T-helper 1 cell treated with Interleukin-12 subunit alpha and Interleukin-12 subunit beta and Interleukin-4 antibody, amounts not matched to agents 30 μg/mL and 1 μg/mL, for 36 hours (primary cell): Measurements from ENCODE around the gene ERI3.

Source experiments
- H3K27ac Mint-ChIP-seq: one replicate; pipeline ENCODE4 v1.8.0; 2021; ENCODE audit warnings: mild to moderate bottlenecking, mixed read lengths
- H3K27me3 Mint-ChIP-seq: one replicate; pipeline ENCODE4 v1.8.0; 2021; ENCODE audit warnings: low read depth, mixed read lengths
- H3K36me3 Mint-ChIP-seq: one replicate; pipeline ENCODE4 v1.8.0; 2021; ENCODE audit warnings: low read depth, mixed read lengths
- H3K4me1 Mint-ChIP-seq: one replicate; pipeline ENCODE4 v1.8.0; 2021; ENCODE audit warnings: low read depth, mixed read lengths
- H3K4me3 Mint-ChIP-seq: one replicate; pipeline ENCODE4 v1.8.0; 2021; ENCODE audit warnings: mild to moderate bottlenecking, moderate library complexity, mixed read lengths
- H3K9me3 Mint-ChIP-seq: one replicate; pipeline ENCODE4 v1.8.0; 2021; ENCODE audit warnings: mixed read lengths

The ERI3 gene

DNA sequence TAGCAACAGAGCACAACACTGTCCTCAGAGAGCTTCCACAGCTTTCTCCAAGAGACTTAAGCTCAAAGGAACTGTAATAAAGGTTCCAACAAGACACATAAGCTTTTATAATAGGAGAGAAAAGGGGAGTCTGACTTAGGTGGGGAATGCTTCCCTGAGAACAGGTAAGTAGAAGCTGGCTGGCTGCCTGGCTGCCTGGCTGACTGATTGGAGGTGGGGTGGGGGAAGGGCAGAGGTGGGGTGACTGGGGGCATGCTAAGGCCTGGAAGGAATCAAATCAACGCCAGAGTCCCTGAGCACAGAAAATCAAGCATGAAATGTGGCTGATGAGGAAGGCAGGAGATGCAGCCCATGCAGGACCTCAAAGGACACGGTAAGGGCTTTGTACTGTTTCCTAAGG, 96.0 kb downstream of the ERI3 start:
- no peak overlapping the region for H3K27ac Mint-ChIP-seq
- no peaks in the 10 kb centered on the region for H3K9me3 Mint-ChIP-seq
- no peaks in the 10 kb centered on the region for H3K36me3 Mint-ChIP-seq
- H3K4me3 Mint-ChIP-seq = no peak overlapping the region
- no peaks in the 10 kb centered on the region for H3K27me3 Mint-ChIP-seq
- peaks cover 12% of the 10 kb centered on the region for H3K4me1 Mint-ChIP-seq

DNA sequence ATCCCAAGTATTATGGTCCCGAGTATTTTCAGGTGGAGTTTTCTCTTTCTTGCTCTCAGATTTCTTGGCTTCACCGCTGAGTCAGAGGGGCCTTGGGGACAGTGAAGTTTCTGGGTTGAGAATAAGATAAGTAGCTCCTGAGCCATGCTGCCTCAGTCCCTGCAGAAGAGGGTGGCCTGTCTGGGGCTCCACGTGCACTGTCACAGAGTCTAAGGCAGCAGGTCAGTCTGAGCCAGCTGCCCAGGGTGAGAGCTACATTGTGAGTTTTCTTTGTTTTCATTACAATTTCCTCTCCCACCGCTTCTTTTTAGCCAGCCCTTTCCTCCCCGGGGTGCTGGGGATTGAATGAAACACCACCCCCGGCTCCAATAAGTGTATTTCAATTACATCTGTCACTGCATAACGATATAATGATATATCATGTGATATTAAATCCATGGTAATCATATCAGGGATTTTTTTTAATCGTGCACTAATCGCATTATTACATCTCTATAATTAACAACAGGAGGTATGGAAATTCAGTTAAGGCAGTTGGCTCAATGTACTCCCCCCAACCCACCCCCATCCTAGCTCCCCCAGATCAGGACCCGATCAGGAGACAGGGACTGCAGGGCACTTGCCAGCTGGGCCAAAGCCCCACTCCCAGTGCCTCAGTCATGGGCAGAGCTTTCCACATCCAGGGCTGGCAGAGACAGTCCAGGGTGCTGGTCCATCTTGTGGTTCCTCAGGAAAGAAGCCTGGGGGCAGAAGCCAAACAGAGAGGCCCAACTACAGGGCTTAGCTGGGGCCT, 98.1 kb downstream of the ERI3 start:
- no peak overlapping the region for H3K4me3 Mint-ChIP-seq
- H3K9me3 Mint-ChIP-seq = no peaks in the 10 kb centered on the region
- no peaks in the 10 kb centered on the region for H3K27me3 Mint-ChIP-seq
- no peak overlapping the region for H3K27ac Mint-ChIP-seq
- no peaks in the 10 kb centered on the region for H3K36me3 Mint-ChIP-seq
- peaks cover 6% of the 10 kb centered on the region for H3K4me1 Mint-ChIP-seq

DNA sequence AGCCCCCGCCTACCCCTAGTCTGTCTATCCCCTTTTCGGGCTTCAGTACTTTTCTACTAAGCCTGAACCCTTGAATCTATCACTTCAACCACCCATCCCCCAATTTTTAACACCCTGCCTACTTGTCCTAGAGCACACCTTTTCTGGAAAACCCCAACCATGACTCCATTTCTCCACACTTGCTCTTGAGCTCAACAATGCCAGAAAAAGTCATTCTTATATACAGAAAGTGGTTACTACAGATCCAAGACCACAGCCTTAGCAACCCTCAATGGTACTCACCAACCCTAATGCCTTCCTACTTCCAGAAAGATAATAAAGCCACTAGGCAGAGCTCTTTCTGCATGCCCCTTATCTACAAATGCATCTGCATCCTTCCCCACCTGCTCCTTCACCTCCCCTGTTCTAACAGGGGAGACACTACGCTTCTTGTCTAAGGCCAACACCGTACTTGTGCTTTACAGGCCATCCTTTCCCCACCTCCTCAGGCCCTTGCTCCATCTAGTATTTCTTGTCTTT, 100.6 kb downstream of the ERI3 start:
- Mint-ChIP-seq H3K27me3 (no peaks in the 10 kb centered on the region), H3K4me1 (no peaks in the 10 kb centered on the region), H3K36me3 (no peaks in the 10 kb centered on the region), H3K27ac (no peak overlapping the region), H3K9me3 (no peaks in the 10 kb centered on the region), H3K4me3 (no peak overlapping the region)

DNA sequence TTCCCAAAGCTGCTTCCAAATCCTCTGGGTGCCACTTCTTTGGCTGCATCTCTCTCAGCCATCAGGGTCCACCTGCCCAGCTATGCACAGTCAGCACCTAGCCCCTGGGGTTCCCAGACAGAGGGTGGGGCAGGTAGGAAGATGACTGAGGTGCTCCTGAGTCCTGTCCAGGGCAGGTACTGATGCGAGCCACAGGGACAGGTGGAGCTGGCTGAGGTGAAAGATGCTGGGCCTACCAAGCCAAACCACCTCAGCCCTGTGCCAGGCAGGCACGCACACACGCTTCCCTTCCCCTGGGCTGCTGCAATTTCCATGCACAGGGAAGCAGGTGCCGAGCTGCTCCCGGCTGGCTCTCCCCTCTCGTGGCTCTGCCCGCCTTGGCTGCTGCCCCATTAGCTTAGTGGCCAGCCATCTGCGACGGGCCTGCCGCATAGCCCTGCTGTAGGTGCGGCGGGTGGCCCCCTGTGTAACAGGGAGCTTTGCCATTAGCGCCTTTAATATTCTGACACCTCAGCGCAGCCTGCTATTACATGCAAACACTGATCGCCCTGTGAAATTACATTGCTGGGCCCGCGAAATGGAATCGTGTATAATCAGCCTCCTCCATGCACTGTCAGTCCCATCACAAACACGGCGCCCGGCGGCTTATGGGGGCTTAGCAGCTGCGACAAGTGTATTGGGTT, 102.9 kb downstream of the ERI3 start:
- no peaks in the 10 kb centered on the region for H3K9me3 Mint-ChIP-seq
- no peaks in the 10 kb centered on the region for H3K4me1 Mint-ChIP-seq
- no peaks in the 10 kb centered on the region for H3K36me3 Mint-ChIP-seq
- no peak overlapping the region for H3K4me3 Mint-ChIP-seq
- no peaks in the 10 kb centered on the region for H3K27me3 Mint-ChIP-seq
- H3K27ac Mint-ChIP-seq = no peak overlapping the region

DNA sequence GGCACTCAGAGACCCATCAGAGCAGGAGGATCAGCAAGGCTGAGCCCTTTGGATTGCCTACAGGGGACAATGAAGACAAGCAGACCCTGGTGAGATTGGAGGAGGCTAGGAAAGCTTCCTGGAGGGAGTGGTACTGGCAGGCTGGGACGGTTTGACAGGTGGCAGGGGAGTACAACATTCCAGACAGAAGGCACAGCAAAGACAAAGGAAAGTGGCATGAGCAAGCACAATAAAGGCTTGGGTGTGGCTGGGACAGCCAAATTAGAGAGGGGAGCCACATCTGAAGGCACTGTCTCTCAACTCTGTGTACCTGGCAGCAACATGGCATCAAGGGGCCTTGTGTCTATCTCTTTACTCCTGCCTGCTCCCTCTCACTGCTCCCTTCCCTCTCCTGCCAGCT, 103.6 kb downstream of the ERI3 start:
- no peaks in the 10 kb centered on the region for H3K4me1 Mint-ChIP-seq
- no peak overlapping the region for H3K27ac Mint-ChIP-seq
- no peaks in the 10 kb centered on the region for H3K36me3 Mint-ChIP-seq
- H3K9me3 Mint-ChIP-seq = no peaks in the 10 kb centered on the region
- no peak overlapping the region for H3K4me3 Mint-ChIP-seq
- H3K27me3 Mint-ChIP-seq = no peaks in the 10 kb centered on the region

DNA sequence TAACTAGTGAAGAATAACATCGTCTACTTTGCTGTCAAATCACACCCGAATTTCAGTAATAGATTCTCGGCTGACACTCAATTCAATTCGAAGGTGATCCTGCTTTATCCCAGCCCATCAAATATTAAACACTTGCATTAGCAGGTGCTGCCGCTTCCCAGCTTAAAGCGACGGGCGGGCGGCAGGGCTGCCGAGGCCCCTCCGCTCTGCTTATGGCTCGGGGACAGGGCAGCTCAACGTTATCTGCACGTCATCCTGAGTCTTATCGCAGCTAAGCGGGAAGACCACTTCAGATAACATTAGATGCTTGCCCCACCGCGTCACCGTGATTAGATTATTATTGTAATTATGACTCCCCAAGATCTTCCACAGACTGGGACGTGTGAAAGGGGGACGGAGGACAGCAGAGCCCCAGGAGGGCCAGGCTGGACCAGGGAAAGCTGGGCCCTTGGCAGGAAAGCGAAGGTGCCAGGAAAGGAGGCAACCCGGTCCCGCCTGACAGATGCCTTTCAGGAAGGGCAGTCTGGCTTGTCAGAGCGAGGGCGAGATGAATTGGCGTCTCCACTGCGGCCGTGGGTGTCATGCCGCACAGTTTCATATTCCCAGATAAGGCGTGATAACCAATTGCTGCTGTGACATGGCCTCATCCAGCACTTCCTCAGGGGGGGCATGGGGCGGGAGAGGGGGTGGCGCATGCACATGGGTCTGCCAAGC, 104.8 kb downstream of the ERI3 start:
- Mint-ChIP-seq H3K9me3 (no peaks in the 10 kb centered on the region), H3K4me3 (no peak overlapping the region), H3K36me3 (no peaks in the 10 kb centered on the region), H3K4me1 (no peaks in the 10 kb centered on the region), H3K27me3 (no peaks in the 10 kb centered on the region), H3K27ac (no peak overlapping the region)

DNA sequence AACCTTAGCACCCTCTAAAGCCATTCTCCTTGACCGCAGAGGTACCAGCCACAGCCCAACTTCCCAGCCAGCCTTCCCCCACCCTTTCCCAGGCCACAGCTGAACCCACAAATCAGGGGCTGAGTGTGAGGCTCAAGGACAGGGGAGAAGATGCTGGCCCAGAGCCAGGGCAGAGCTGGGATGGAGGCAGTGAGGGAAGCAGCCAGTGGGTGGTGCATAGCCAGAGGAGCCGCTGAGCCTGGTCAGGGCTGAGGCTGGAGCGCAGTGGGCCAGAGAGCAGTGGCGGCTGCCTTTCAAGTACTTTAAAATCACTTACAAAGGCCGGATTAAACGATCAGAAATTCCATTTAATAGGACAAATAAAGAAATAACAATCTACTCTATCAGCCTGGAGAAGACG, 105.5 kb downstream of the ERI3 start:
- Mint-ChIP-seq H3K36me3 (no peaks in the 10 kb centered on the region), H3K4me1 (no peaks in the 10 kb centered on the region), H3K27me3 (no peaks in the 10 kb centered on the region), H3K27ac (no peak overlapping the region), H3K4me3 (no peak overlapping the region), H3K9me3 (no peaks in the 10 kb centered on the region)

DNA sequence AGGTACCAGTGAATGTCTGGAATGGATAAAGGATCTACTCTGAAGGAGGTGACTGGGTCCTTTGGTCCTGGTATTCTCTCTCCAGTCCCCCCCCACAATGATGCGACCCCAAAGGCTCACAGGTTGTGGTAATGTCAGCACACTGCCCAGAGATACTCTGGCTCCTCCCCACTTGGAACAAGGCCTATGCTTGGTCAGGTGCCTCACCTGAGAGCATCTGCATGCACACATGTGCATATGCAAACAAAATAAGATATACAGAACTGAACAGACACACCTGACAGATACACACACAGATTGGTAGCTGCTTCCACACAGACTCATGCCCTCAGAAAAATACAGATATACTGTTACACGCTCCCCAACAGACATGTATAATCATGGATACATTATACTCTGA, 108.3 kb downstream of the ERI3 start:
- Mint-ChIP-seq H3K4me1 (no peaks in the 10 kb centered on the region), H3K9me3 (no peaks in the 10 kb centered on the region), H3K27me3 (no peaks in the 10 kb centered on the region), H3K36me3 (no peaks in the 10 kb centered on the region), H3K27ac (no peak overlapping the region), H3K4me3 (no peak overlapping the region)

DNA sequence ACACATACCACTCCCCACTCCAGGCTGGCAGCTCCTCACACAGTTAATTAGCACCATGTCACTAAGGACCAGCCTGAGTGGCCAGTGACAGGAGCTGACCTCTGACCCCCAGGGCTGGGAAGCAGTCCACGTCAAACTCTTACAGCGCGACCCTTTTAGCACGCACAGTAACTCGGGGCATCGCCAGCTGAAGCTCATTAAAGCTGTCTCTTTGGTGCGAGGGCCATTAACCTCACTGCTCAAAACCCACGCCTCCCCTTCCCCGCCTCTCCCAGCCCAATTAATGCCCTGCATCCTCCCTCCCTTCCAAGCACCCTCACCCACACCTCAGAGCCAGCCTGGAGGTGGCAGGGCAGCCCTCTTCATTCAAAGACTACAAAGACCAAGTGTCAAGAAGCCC, 110.1 kb downstream of the ERI3 start:
- no peaks in the 10 kb centered on the region for H3K27me3 Mint-ChIP-seq
- H3K27ac Mint-ChIP-seq = no peak overlapping the region
- H3K4me3 Mint-ChIP-seq = no peak overlapping the region
- H3K9me3 Mint-ChIP-seq = no peaks in the 10 kb centered on the region
- no peaks in the 10 kb centered on the region for H3K4me1 Mint-ChIP-seq
- H3K36me3 Mint-ChIP-seq = no peaks in the 10 kb centered on the region

DNA sequence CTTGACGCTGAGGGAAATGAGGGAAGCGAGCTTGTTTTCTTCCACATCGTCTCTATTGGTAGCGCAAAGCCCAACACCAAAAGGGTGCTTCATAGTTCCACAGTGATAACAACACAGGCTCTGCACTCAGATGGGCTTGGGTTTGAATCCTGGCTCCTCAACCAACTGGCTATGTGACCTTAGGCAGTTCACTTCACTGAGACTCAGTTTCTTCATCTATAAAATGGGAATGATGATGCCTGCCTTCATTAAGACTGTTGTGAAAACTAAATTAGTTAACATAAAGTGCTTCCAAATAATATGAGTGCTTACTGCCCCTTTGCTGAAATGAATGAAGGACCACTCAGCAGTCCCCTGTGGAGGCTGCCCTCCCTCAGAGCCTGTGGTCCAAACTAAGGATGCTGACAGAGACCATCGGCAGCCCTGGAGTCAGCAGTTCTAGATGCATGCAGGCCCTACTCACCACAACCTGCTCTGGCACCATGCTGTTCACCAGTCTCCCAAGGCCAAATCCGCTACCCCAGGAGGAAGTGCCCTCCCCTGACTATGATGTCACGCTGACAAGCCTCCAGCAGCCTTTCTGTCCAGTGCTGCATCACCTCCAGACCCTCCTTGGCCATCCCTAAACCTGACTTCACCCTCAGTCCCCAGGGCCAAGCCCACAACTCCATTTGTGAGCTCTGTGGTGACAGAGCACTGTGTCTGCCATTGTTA, 111.1 kb downstream of the ERI3 start:
- no peak overlapping the region for H3K27ac Mint-ChIP-seq
- H3K27me3 Mint-ChIP-seq = no peaks in the 10 kb centered on the region
- no peaks in the 10 kb centered on the region for H3K4me1 Mint-ChIP-seq
- H3K9me3 Mint-ChIP-seq = no peaks in the 10 kb centered on the region
- no peak overlapping the region for H3K4me3 Mint-ChIP-seq
- no peaks in the 10 kb centered on the region for H3K36me3 Mint-ChIP-seq

DNA sequence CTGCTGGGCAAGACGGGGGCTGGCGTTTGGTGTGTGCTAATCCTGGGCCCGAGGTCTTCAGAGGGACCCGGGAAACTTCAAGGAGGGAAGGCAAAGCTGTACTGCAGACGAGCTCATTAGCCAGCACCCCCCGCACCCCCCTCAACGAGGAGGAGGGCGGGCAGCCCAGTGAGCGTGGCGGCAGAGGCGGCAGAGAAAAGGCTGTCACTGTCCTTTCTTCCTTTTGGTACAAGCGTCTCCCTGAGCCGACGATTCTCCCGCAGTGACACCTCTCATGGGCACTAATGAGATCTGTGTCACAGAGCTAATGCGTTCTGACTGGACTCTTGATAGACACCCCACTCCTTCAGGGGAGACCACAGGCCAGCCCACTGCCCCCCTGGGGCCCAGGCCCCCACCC, 112.3 kb downstream of the ERI3 start:
- no peaks in the 10 kb centered on the region for H3K9me3 Mint-ChIP-seq
- H3K4me3 Mint-ChIP-seq = no peak overlapping the region
- no peaks in the 10 kb centered on the region for H3K36me3 Mint-ChIP-seq
- H3K27me3 Mint-ChIP-seq = no peaks in the 10 kb centered on the region
- no peaks in the 10 kb centered on the region for H3K4me1 Mint-ChIP-seq
- no peak overlapping the region for H3K27ac Mint-ChIP-seq

DNA sequence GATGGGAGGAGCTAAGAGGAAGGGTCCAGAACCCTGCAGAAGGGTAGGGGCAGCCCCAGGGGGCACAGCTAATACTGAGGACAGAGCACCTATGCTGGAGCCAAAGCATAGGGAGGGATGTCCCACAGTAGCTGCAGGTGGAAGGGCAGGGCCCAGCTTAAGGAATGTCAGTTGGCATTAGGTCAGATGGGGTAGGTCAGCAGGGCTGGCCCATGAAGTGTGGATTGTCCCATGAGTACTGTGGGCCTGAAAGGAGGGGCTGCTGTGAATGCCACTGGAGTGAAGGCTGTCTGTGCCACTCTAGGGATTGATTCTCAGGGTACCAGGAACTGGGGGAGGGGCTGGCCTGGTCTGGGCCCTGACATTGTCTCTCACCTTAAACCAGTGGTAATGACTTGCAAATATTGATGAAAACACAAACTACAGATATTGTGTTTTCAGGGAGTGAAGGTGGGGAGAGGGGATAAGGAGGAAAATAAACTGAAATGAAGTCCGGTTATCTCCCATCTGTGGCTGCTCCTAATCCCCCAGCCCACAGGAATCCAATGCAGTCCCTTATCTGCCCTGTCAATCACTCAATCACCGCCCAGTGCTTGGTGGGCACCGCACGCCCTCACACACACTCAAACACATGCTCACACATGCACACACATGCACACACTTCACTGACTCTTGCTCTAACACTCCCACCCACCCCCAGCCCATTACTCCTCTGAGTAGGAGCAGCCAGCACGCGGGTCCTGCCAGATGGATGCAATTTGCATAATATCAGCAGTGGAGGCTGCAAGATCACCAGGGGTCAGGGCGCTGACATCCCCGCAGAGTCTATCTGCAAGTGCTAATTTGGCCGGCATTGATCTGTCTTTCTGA, 114.0 kb downstream of the ERI3 start:
- H3K27me3 Mint-ChIP-seq = no peaks in the 10 kb centered on the region
- H3K27ac Mint-ChIP-seq = no peak overlapping the region
- no peaks in the 10 kb centered on the region for H3K4me1 Mint-ChIP-seq
- no peaks in the 10 kb centered on the region for H3K36me3 Mint-ChIP-seq
- H3K4me3 Mint-ChIP-seq = no peak overlapping the region
- no peaks in the 10 kb centered on the region for H3K9me3 Mint-ChIP-seq

DNA sequence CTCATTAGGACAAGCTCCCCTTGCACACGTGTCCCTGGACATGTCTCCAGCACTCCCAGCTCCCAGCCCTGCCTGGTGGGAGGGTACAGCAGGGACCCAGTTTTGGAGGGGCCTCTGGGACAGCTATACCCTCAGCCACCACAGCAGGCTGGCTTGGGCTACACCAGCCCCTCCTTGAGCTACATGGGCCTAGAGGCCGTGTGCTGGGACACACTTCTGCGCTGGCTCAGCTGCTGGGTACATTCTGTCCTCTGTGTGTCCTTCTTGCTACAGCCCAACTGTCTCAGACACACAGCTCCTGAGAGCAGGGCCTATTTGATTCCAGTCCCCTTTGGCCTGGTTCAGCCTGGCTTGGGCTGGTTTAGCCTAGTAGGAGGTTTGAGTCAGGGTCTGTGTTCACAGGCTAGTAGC, 115.1 kb downstream of the ERI3 start:
- Mint-ChIP-seq H3K36me3 (no peaks in the 10 kb centered on the region), H3K9me3 (no peaks in the 10 kb centered on the region), H3K4me1 (no peaks in the 10 kb centered on the region), H3K27me3 (no peaks in the 10 kb centered on the region), H3K27ac (no peak overlapping the region), H3K4me3 (no peak overlapping the region)
